Renal pelvis (tissue), 4 donors: ENCODE data around the gene TOR1A. TPM values are rescaled to one million over a fixed set of nuclear protein-coding genes. Genes with fewer than 3 reads are reported as not detected.
"Not testable (repeated sequence)": the region's sequence is repeated elsewhere in the genome, so short reads cannot be mapped to it uniquely, and the experiment has no call there.

Source experiments
- DNase-seq: peaks from one replicate; pipeline ENCODE4 v3.0.0-alpha.2; 2013
- polyA plus RNA-seq, 3 donors: library from polyadenylated mRNA; unstranded; fragments of 120-200 nt; gene quantifications; one replicate each; pipeline ENCODE4 v1.2.1, GENCODE V29; 2013; ENCODE audit not compliant: insufficient read length in 3 of 3

The TOR1A gene
- polyA plus RNA-seq, 3 donors = 39.2 to 44.0 (median 40.0) TPM

DNA sequence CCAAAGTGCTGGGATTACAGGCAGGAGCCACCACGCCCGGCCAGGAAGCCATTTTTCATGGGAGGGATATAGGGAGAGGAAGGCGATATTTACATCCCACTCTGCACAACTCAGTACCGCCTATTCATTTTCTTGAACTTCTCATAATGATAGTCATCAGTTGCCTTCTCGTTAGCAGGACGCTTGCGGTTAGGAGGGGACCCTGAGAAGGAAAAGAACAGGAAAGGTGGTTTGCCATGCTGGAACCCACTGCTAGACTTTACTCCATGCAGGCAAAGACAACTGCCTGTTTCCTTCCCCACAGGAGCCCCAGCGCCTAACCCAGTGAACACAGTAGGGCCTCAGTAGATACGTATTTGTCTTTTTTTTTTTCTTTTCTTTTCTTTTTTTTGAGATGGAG, 4.1 kb upstream of the TOR1A start:
- DNase-seq = no peak

- DNase-seq = no peak
Observed at GRCh38 chr9:129826759-129827158, 2.8 kb upstream of the TOR1A start.

DNA sequence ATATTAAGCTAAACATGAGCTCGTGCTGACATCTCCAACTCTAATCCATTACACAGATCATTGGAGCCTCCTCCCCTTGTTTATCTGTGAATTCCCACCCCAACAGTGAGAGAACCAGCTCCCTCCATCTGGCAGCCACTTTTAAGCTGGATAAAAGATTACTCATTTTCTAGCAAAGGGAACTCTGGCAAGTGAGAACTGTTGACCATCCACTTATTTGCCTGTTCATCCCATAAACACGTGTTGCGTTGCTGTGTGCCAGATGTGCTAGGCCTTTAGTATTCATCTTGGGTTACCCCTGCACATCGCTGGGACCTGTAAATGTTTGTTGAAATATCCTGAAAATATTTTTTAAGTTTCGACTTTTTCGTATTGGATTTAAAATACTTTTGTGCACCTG, 2.4 kb upstream of the TOR1A start:
- no peak for DNase-seq

DNA sequence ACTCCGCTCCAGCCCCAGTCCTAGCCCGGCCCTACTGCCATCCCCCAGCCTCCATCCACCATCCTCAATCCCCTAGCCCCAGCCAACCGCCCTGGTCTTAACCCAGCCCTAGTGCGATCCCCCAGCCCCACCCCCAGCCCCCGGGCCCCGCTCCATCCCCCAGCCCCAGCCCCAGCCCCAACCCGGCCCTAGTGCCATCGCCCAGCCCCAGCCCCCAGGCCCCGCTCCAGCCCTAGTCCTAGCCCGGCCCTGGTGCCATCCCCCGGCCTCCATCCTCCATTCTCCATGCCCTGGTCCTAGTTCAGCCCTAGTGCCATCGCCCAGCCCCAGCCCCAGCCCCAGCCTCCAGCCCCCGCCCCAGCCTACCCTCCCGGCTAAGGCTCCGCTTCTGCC, 398 bp downstream of the TOR1A start:
- DNase-seq = no peak

GRCh38 chr9:129822898-129823541, 916 bp downstream of the TOR1A start:
- DNase-seq = no peak

GRCh38 chr9:129816501-129817435, 7.2 kb downstream of the TOR1A start:
- DNase-seq = no peak

DNA sequence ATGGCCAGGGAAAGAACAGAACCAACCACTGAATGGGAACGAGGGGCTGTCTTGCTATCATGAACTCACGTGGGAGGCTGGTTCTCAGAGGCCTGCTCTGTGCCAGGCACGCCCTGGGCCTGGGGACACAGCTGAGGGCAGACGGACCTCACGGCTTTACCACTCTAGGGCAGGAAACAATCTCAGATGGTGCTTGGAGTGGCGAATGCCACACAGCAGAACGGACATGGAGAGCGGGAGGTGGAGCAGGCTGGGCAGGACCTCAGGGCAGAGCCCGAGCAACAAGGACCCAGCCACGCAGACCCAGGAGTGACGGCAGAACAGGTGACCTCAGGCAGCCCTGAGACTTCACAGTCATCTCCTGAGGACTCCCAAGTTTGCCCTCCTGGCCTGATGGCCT, 8.7 kb downstream of the TOR1A start:
- no peak for DNase-seq

GRCh38 chr9:129814432-129815223, 9.3 kb downstream of the TOR1A start:
- DNase-seq = no peak

GRCh38 chr9:129813661-129814060, 10.3 kb downstream of the TOR1A start:
- no peak for DNase-seq

DNA sequence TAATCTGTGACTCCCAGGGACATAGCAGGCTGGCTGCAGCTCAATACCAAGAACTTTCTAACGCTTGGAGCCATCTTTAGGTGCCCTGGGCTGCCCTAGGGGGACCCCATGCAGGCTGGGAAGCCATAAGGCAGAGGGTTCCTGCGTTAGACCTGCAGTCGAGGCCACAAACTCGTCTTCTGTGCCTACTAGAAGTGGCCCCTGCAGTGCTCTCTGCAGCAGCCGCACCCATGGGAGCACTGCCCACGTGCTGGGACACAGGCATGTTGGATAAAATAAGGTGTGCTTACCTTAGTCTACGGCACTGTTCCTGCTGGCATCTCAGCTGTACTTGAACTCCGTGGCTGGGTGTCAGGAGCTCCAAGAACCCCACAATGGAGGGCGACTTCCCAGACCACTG, 11.6 kb downstream of the TOR1A start:
- no peak for DNase-seq

GRCh38 chr9:129811967-129812363, 12.0 kb downstream of the TOR1A start:
- no peak for DNase-seq

DNA sequence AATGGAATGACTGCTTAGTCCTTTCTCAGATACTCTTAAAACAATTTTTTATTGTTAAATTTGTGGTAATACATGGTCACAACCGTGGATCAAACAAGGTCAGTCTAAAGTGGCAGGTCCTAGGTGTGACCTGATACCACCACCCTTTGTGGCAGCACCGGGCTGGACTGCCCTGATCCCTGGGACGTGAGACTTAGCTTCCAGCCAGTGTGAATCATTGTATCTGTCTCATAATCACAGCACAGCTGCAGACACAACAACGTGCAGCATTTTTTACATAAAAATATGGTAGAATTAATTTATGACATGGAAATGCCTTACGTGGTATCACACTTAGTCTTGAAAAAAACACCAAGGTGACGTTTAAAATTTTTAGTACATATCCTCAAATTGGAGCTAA, 13.1 kb downstream of the TOR1A start:
- no peak for DNase-seq

- DNase-seq = no peak
Observed at GRCh38 chr9:129810116-129810515, 13.8 kb downstream of the TOR1A start.

DNA sequence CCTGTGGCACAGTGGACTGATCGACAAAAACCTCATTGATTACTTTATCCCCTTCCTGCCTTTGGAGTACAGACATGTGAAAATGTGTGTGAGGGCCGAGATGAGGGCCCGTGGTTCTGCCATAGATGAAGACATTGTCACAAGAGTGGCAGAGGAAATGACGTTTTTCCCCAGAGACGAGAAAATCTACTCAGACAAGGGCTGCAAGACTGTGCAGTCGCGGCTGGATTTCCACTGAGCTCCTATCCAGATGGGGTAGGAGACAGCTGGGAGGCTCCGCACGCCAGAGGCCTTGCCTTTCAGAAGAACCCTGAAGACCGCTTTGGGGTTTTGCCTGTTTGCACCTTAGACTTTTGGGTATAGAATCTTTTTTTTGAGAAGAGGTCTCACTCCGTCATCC, 14.6 kb downstream of the TOR1A start:
- DNase-seq = no peak

GRCh38 chr9:129806061-129806460, 17.9 kb downstream of the TOR1A start:
- DNase-seq = no peak

GRCh38 chr9:129803676-129804060, 20.3 kb downstream of the TOR1A start:
- no peak for DNase-seq

GRCh38 chr9:129802833-129803675, 20.9 kb downstream of the TOR1A start, which contains the start of gene TOR1B:
TOR1B (plus strand) TSS chr9:129803184; CDS start chr9:129803213, 29 bp downstream.
- DNase-seq = peak; percentile 95

- DNase-seq = no peak
Observed at GRCh38 chr9:129801504-129801903, 22.4 kb downstream of the TOR1A start.

- DNase-seq = no peak
Observed at GRCh38 chr9:129798973-129799372, 25.0 kb downstream of the TOR1A start.

GRCh38 chr9:129796029-129796428, 27.9 kb downstream of the TOR1A start:
- DNase-seq = not testable (repeated sequence)

GRCh38 chr9:129794549-129794948, 29.4 kb downstream of the TOR1A start:
- DNase-seq = no peak
